ENCODE measurements around the gene KCNJ3. TPM values are rescaled to one million over a fixed set of nuclear protein-coding genes. Genes with fewer than 3 reads are reported as not detected.

The KCNJ3 gene
- total RNA-seq, 1 donor from 2014 or later: not detected

- ATAC-seq (ENCODE audit: low read depth) (no peak), DNase-seq (no peak)
- POLR2A ChIA-PET: no interaction called here
- no peak for TF ChIP-seq CTCF (IDR thresholded peaks at IDR 0.05)
- no peak overlapping the region for H3K4me3 Mint-ChIP-seq
- no peaks in the 10 kb centered on the region for H3K4me1 Mint-ChIP-seq
- intact Hi-C loops (cut with micrococcal nuclease): no loop called here
- H3K9me3 Mint-ChIP-seq: no peaks in the 10 kb centered on the region
- CTCF ChIA-PET: no interaction called here
- H3K27ac Mint-ChIP-seq: no peak overlapping the region
- H3K36me3 Mint-ChIP-seq (ENCODE audit: low read depth): no peaks in the 10 kb centered on the region
- no peaks in the 10 kb centered on the region for H3K27me3 Mint-ChIP-seq
Measured at GRCh38 chr2:154673694-154674093, 24.8 kb upstream of the KCNJ3 start.

GRCh38 chr2:154677401-154677800 lies 21.1 kb upstream of the KCNJ3 start:
- Mint-ChIP-seq H3K36me3 (ENCODE audit: low read depth) (no peaks in the 10 kb centered on the region), H3K9me3 (peaks cover 2% of the 10 kb centered on the region), H3K4me3 (no peak overlapping the region), H3K27me3 (no peaks in the 10 kb centered on the region), H3K27ac (no peak overlapping the region), H3K4me1 (no peaks in the 10 kb centered on the region)
- CTCF ChIA-PET: no interaction called here
- no peak for DNase-seq
- TF ChIP-seq CTCF (IDR thresholded peaks at IDR 0.05): no peak
- intact Hi-C loops (cut with micrococcal nuclease): no loop called here
- POLR2A ChIA-PET: no interaction called here
- ATAC-seq (ENCODE audit: low read depth): no peak

GRCh38 chr2:154681741-154682140 lies 16.8 kb upstream of the KCNJ3 start:
- Mint-ChIP-seq H3K27ac (no peak overlapping the region), H3K4me3 (no peak overlapping the region), H3K27me3 (no peaks in the 10 kb centered on the region), H3K4me1 (no peaks in the 10 kb centered on the region), H3K9me3 (peaks cover 2% of the 10 kb centered on the region), H3K36me3 (ENCODE audit: low read depth) (no peaks in the 10 kb centered on the region)
- ChIA-PET POLR2A (no interaction called here), CTCF (no interaction called here)
- no peak for TF ChIP-seq CTCF (IDR thresholded peaks at IDR 0.05)
- intact Hi-C loops (cut with micrococcal nuclease): no loop called here
- ATAC-seq (ENCODE audit: low read depth): no peak
- no peak for DNase-seq

GRCh38 chr2:154686162-154686561 lies 12.3 kb upstream of the KCNJ3 start:
- H3K27me3 Mint-ChIP-seq: no peaks in the 10 kb centered on the region
- no peak overlapping the region for H3K4me3 Mint-ChIP-seq
- DNase-seq: no peak
- ChIA-PET CTCF (no interaction called here), POLR2A (no interaction called here)
- intact Hi-C loops (cut with micrococcal nuclease): no loop called here
- no peaks in the 10 kb centered on the region for H3K36me3 Mint-ChIP-seq (ENCODE audit: low read depth)
- TF ChIP-seq CTCF (IDR thresholded peaks at IDR 0.05): no peak
- no peak for ATAC-seq (ENCODE audit: low read depth)
- H3K4me1 Mint-ChIP-seq: no peaks in the 10 kb centered on the region
- no peak overlapping the region for H3K27ac Mint-ChIP-seq
- peaks cover 4% of the 10 kb centered on the region for H3K9me3 Mint-ChIP-seq

GRCh38 chr2:154688373-154688772 lies 10.1 kb upstream of the KCNJ3 start:
- TF ChIP-seq CTCF (IDR thresholded peaks at IDR 0.05): no peak
- ChIA-PET POLR2A (no interaction called here), CTCF (no interaction called here)
- intact Hi-C loops (cut with micrococcal nuclease): no loop called here
- ATAC-seq (ENCODE audit: low read depth) (no peak), DNase-seq (no peak)
- H3K4me1 Mint-ChIP-seq: no peaks in the 10 kb centered on the region
- H3K27me3 Mint-ChIP-seq: no peaks in the 10 kb centered on the region
- no peaks in the 10 kb centered on the region for H3K36me3 Mint-ChIP-seq (ENCODE audit: low read depth)
- no peak overlapping the region for H3K27ac Mint-ChIP-seq
- H3K4me3 Mint-ChIP-seq: no peak overlapping the region
- peaks cover 2% of the 10 kb centered on the region for H3K9me3 Mint-ChIP-seq
